GM18858 (cell line): ENCODE results near the gene USPL1.
"Not testable (repeated sequence)": the region's sequence is repeated elsewhere in the genome, so short reads cannot be mapped to it uniquely, and the experiment has no call there.

Source experiments
- ATAC-seq: cut with Tn5 transposase; IDR thresholded peaks from one replicate; pipeline ENCODE4 v1.9.1; 2021; ENCODE audit not compliant: unreplicated experiment

The USPL1 gene

DNA sequence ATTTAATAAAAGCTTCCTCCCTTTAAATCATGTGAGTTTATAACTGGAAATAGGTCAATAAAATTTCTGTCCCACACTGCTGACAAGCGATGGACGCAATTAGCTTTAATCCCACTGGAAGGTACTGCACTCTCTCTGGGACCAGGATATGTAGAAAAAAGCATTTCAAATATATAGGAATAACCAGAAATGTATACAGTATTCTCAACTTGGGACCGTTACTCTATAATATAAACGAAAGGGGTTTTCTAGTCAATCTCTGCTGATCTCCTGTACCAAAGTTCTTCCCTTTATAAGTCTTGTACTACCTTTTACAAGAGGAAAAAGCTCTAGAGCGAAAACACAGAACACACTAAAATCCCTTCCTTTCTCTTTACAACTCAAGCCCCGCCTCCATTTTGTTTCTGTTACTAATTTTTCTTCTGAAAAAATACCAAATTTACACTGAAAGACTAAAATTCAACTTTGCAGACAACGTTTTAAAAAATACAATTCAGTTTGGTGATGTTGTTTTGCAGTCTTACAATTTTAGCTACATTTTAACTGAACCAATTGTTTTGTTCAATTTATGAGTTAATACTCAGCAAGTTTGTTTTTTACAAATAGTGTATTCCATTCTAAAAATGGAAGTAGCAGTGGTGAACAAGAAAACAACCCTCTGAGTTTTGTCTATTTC lies 1.7 kb upstream of the USPL1 start:
- ATAC-seq, result no peak

DNA sequence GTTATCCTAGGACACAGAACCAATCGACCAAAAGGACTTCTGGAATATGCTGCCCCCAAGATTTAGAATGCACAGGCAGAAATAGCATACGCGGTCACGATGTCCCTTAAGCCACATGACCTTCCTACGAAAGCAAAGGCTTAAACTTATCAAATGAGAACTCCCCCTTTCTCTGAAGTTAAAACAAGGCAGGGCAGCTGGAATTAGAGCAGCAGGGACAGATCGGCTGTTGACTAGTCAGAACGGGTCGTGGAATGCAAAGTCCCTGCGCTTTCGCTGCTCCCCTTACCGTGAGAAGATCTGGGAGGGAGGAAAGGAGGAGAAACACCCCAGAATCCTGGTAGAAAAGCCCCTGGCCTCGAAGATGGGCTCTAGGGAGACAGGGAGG lies 799 bp upstream of the USPL1 start:
- peak; percentile 15 for ATAC-seq

DNA sequence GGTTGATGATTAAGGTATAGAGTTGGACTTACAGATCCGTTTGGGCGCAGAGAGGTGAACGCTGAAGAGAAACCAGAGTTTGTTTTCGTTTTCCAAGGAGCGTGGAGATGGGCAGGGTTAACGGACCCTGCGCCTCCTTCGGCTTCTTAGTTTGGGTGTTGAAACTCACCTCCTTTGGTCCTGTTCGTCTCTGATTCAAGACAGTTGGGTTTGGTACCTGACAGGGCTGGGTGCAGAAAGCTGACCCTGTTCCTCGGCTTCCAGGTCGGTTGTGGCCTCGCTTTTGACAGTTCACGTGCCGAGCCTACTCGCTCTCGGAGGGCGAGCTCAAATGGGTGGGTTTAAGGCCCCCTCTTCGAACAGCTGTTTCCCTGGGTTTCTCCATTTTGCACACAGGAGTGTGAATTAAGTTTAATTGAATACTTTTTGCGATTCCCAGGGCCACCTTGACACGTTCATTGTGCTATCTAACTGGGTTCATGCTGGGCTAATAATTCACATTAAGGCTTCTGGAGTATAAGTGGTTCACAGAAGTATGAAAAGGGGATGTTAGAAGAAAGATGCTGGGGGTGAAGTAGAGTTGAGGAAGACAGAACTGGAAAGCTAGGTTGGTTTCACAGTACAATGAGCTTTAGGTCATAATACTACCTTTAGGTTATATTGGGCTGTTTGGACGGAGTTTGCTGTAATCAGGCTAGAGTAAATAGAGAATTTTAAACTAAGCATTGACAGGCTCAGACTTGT lies 638 bp downstream of the USPL1 start:
- ATAC-seq, result no peak

DNA sequence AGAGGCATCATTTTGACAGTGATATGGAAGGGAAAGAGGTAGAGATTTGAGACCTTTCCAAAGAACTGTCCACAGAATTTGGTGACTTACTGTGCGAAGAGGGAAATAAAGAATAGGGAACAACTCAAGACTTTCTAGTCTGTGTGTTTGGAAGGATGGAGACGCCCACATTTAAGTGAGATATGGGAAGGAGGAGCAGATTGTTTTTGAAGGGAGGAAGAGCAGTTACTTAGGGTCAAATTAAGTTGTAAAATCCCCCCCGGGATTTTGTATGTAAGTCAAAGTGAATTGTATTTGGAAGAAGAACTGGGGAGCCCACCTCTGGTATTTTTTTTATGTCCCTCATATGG lies 1.2 kb downstream of the USPL1 start:
- no peak for ATAC-seq

DNA sequence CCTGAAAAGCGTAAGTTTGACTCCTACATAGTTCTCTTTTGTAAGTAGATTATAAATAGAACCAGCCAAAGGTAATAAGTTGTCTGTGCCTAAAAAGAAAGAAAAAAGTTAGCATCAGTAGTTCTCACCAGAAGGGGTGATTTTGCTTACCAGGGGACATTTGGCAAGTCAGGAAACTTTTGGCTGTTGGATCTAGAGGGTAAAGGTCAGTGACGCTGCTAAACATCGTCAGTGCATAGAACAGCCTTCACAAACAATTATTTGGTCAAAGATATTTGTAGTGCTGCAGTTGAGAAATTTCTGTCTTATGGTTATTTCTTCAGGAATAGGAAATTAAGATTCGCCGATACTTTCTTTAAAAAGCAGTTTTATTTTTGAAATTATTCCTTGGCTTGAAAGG lies 2.0 kb downstream of the USPL1 start:
- no peak for ATAC-seq

DNA sequence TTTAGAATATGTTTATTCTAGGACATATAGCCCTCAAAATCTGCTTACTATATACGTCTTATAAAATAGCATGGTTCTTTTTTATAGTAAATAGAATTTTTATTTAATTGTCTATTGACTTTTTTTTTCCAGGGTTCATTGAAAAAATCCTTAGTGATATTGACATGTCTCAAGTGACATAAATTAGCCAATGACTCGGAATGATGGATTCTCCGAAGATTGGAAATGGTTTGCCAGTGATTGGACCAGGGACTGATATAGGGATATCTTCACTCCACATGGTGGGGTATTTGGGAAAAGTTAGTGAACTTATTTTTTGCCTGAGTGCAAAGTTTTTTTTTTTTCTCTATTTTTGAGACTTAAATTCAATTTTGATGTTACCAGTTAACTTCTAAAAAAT lies 3.2 kb downstream of the USPL1 start:
- ATAC-seq, result no peak

DNA sequence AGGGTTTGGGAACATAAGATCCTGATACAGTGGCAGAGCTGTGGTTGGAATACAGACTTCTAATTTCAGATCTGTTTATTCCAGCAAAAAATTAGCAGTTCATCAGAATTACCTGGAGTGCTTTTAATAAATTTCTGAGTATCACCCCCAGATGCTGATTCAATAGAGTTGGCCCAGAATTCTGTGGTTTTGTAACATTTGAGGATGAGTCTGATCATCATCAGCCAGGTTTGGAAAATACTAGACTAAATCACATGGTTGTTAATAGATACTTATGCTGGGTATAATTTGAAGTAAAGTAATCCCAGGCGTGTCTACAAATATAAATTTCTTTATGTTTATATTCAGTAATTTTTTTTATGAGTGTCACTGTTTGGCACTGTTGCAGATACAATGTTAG lies 4.8 kb downstream of the USPL1 start:
- no peak for ATAC-seq

DNA sequence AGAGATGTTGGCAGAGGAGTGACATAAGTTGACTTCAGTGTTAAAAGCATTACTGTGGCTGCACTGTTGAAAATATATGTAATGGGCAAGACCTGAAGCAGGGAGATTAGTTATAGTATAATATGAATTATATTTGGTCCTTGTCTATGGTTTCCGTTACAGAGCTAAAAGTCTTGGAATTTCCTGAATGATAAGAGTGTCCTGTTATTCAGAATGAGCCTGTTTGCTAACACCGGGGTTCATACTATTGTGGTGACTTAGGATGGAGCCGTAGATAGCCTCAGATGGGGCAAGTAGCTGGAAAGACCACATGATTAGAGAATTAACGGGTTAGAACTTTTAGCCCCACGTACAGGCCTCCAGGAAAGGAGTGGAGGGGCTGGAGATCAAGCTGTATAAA lies 5.7 kb downstream of the USPL1 start:
- ATAC-seq, result no peak

DNA sequence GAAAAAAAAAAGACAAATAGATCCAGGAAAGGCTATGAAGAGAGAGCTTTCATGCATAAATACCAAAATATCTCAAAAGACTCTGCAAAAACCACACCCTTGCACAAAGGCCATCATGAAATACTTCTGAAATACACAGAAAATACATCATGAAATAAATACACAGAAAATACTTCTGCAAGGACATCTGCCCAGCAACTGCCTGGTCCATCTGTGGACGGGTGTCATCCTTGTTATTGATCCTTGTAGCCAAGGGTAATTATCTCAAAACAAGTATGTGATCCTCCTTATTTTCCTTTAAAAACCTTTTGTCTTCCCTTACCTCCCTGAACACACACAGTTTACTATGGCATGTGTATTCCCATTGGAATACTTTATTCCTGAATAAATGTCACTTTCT lies 6.9 kb downstream of the USPL1 start:
- no peak for ATAC-seq

DNA sequence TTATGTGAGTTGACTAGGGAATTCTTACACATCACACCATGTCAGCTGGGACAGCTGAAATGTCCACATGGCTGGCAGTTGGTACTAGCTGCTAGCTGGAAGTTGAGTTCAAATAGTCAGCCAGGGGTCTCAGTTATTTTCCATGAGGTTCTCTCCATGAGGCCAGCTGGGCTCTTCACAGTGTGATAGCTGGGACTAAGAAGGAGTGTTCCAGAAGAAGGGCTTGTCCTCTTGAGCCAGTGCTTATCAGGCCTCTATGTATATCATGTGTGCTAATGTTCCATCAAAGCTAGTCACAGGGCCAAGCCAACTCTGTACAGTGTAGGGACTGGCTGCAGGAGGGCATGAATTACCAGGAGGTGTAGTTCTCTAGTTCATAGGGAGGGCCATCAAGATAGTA lies 11.8 kb downstream of the USPL1 start:
- ATAC-seq, result no peak

DNA sequence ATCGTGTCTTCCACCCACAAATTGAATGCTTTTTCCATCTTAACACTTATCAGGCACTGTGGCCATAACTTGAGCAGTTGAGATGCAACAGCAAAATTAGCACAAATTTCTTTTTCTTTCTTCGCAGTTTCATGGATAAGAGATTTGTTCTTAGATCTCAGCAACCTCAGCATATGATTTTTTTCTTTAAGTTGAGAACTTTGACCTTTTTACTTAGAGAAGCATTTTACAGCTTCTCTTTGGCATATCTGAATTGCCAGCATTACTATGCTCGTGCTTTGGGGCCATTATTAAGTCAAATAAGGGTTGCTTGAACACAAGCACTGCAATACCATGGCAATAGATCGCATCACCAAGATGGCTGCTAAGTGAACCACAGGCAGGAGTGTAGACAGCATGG lies 16.1 kb downstream of the USPL1 start:
- no peak for ATAC-seq

DNA sequence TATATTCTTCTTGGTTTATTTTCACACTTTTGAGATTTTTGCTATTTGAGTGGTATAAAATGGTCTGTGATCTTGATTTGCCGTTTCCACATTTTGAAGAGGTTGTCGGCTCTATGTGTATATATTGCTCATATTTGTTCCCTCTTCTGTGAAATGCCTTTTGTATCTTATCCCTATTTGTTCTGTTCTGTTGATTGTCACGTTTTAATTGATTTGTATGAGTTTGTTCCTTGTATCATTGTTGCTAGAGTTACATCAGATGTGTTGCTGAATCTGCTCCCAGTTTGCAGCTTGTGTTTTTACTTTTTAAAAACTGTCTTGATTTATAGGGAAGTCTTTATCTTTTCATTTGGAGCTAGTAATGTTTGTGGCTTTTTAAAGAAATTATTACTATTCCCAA lies 17.1 kb downstream of the USPL1 start:
- ATAC-seq, result no peak

DNA sequence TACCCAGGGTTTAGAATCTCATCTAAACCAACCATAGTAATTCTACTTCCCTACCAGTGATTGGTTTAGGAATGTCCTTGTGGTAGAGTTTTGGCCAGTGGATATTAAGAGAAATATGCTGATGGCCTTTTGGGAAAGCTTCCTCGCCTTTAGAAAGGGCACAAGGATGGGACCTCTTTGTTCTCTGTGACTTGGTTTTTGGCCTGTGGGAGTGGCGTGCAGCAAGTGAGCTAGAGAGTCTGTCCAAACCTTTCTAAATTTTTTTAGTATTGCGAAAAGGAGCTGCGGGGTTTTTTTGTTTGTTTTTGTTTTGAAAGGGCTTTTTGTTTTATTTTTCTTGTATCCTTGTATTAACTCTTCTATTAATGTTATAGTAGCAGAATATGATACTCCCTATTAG lies 20.6 kb downstream of the USPL1 start:
- no peak for ATAC-seq

DNA sequence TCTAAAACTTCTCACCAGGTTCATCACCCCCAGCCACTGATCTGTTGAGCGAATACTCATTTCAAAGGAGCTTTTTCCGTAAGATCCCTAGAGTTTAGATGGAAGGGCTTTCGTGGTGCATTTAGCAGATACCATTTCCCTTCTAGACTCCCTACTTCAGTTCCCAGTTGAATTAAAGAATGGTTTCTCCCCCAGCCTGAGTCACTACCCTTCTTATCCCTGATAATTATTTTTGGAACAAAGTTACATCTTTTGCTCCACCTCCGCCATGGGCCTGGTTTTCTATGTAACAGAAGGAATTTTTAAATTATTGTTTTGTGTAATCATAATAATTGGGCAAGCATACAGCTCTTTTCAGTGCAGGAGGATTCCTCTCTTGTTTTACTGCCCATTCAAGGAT lies 22.0 kb downstream of the USPL1 start:
- ATAC-seq, result no peak

DNA sequence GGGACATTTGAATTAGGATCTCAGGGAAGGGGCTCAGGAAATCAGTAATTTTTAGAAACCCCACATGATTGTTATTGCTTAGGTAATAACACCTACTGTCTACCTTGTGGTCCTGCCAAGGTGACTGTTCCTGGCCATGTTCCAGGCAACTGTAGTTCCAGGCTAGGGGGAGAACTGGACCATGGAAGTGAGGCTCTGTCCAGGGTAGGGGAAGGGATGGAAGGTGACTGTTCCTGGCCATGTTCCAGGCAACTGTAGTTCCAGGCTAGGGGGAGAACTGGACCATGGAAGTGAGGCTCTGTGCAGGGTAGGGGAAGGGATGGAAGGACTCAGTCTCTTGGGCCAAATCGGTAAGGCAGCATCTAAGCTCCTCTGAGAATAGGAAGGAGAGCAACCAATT lies 23.5 kb downstream of the USPL1 start:
- ATAC-seq, result not testable (repeated sequence)

DNA sequence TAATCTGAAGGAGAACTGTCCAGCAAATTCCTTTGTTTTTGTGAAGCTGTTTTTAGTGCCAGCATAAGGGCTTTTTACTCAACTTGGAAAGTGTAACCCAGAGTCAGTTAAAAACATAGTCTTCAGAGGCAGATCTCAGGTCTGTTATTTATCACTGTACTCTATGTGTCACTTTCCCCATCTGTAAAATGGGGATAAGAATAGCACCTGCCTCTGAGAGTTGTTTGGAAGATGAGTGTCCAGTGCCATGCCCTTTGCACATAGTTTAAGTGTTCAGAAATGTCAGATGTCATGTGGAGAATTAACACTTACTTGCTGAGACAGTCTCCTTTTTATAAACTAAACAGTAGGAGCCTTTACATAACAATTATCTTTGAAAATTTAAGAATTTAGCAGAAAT lies 27.9 kb downstream of the USPL1 start:
- ATAC-seq, result no peak

DNA sequence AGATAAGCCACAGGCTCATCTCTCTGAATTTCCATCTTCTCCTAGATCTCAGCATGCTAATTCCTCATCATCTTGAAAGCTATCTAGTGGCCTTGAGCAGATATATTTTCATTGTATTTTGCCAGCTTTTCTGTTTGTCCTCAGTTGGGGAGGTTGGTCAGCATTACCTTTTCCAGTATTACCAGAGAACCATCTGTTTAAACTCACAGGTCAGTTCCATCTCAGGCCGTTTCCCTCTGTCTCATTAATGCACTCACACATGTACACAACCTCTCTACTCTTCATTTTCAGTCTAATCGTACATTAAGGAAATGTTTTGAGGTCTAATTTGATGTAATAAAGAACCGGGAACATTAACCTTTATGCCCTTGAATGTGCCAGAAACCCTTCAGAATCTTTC lies 29.7 kb downstream of the USPL1 start:
- no peak for ATAC-seq

DNA sequence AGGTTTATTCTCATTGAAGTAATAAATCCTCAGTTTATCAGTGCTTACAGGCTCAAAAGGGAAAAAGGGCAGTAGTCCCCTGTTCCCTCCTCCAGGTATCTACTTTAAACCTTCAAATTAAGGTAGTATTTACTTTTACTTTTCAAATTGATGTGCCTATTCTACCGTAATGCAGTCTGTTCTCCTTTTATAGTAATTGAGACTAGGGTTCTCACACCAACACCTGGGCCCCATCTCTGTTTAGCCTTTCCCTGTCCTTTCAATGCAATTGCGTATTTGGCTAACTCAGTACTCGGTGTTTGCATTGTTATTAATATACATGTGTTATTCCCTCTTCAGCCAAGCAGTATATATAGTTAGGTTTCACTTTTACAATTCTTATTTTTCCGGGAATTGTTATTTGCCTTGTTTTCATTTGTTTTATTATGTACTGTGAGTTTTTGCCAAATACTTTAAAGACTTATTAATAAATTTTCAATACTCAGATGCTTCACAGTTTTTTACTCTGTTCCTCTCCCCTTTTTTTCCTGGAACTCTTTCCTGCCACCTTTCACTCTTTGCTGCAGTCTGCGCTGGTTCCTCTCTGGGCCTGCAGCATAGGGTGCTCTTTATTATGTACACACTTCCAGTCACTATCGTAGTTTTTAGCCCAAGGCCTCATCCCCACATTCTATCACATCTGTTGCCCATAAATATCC lies 30.3 kb downstream of the USPL1 start:
- no peak for ATAC-seq

DNA sequence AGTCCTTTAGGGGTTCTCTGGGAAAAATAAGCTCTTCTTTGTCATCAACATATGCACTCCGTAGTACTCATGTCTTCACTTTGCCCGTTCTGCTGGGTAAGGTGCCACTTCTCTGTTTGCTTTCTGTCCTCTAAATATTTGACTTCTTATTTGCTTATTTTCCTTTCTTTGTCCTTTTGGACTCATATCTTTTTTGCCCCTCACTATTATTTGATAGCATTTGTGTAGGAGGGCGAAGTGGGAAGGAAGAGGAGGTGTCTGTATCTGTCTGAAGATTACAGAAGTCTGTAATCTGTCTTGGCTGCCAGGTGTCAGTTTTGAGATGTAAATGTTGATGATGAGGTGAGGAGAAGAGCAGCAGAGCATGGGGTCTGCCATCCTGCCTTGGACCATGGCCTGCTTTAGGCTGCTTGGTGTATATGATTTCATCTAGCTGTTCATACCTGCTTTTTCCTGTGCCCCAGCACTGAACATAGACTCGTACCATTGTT lies 30.8 kb downstream of the USPL1 start:
- ATAC-seq, result no peak

DNA sequence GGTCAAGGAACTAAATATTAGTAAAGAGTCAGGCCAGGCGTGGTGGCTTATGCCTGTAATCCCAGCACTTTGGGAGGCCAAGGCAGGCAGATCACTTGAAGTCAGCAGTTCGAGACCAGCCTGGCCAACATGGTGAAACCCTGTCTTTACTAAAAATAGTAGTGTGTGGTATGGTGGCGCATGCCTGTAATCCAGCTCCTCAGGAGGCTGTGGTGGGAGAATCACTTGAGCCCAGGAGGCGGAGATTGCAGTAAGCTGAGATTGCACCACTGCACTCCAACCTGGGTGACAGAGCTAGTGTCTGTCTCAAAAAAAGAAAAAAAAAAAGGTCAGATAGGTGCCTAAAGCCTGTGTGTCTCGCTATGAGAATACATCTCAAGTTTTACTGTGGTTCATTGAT lies 33.9 kb downstream of the USPL1 start:
- not testable (repeated sequence) for ATAC-seq

DNA sequence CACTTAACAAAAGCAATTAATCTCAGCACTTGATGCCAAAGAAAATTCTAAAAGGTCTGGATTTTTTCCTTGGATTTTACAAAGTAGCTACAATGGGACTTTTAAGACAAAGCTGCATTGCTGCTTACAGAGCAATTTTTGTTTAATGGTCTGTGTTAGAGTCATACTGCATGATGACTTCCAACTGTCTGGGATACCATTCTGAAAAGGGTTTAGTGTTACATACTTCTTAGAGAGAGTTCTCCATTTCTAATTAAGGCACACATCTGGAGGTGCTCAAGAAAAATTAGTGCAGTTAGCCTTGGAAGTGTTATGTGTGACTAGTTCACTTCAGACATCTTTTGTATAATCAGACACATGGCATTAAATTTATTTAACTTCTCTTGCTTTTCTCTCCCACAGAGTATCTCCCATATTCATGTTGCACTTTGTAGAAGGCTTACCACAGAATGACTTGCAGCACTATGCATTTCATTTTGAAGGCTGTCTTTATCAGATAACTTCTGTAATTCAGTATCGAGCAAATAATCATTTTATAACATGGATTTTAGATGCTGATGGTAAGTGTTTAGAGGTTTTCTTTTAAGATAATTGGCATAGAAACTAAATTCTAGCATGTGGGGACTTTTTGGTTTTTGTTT lies 35.1 kb downstream of the USPL1 start:
- ATAC-seq, result no peak

DNA sequence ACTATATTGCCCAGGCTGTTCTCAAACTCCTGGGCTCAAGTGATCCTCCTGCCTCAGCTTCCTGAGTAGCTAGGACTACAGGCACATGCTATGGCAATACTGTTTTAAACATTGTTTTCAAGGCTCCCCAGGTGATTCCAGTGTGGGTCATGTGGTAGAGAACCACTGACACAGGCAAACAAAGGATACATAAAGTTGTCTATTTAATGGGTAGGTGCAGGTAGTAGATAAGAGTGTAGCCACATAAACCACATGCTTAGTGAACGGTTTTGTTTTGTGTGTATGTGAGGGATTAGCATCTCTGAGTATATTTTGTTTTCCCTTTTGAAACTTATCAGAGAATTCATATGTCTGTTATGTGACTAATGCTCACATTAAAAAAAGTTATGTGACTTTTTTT lies 36.7 kb downstream of the USPL1 start:
- no peak for ATAC-seq
